GM12873 (cell line): ENCODE data around the gene ADD3.

Experiments
- CTCF ChIP-seq: IDR thresholded peaks from 2 replicates; pipeline ENCODE4 v1.5.1; 2012; ENCODE audit warnings: low read depth, mild to moderate bottlenecking, moderate library complexity, low read length, control low read depth; ENCODE audit not compliant: insufficient read depth; ENCODE audit errors: missing control alignments

Gene ADD3

DNA sequence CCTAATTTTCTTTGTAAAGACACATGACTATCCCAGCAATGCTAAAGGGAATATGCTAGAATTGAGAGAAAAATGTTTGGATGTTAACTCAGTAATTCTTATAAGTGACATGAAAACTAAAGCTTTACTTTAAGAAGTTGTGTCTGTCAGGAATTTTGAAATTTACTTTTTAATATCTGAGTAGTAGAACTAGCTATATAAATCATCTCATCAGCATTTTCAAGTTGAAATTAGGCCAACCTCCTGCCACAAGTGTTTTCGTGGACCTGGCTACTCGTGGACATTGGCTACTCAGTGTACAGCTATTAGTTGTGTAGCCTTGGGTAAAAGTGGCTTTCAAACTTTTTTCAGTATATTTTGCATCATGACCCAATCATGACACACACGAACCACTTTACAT lies 70.5 kb downstream of the ADD3 start:
- TF ChIP-seq CTCF: no peak

GRCh38 chr10:110081911-110082310 lies 74.1 kb downstream of the ADD3 start:
- no peak for TF ChIP-seq CTCF

DNA sequence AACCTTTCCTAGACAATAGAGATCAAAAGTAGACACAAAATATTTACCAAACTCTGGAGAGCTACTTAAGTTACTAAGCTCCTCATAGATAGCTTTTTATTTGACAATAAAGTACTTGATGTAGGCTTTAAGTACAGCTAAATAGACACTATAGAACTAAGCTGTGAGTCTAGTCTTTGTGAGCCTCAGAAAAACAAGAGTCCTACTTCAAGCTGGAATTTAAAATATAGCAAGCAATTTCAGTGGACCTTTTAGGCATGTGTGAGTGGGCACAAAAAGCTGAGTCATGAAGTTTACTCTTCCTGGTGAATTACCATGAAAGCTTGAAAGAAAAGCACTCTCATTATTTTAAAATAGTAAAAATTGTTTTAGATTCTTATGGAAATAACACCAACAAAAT lies 76.1 kb downstream of the ADD3 start:
- no peak for TF ChIP-seq CTCF

- no peak for TF ChIP-seq CTCF
Measured at GRCh38 chr10:110087682-110088081, 79.9 kb downstream of the ADD3 start.

GRCh38 chr10:110088367-110089104 lies 80.8 kb downstream of the ADD3 start:
- TF ChIP-seq CTCF: no peak

GRCh38 chr10:110091830-110092229 lies 84.0 kb downstream of the ADD3 start:
- TF ChIP-seq CTCF: no peak

DNA sequence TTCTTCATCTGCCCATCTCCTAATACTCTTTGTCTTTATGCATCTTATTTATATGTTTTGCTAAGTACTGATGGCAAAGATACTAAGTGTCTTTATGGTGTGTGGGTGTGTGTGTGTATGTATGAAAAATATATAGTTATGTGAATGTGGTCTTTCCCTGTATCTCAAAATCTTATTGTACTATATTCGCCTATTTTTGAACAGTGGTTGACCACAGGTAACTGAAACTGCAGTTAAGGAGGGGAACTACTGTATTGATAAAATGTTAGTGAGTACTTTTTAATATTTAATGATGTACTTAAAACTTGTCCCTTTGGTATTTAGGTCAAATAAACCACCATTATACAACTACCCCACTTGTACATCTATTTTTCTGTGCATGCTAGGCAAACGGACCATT lies 85.9 kb downstream of the ADD3 start:
- no peak for TF ChIP-seq CTCF
